Kidney epithelial cell (primary cell): ENCODE measurements around the gene PTPN2. TPM values are rescaled to one million over a fixed set of nuclear protein-coding genes. Genes with fewer than 3 reads are reported as not detected.
"Not testable (repeated sequence)": the region's sequence is repeated elsewhere in the genome, so short reads cannot be mapped to it uniquely, and the experiment has no call there.

ENCODE experiments used
- DNase-seq: peaks from one replicate; pipeline ENCODE4 v3.0.0-alpha.2; 2010; ENCODE audit warnings: low read depth
- H3K27me3 ChIP-seq: 2 replicates; pipeline ENCODE4 v1.6.0; 2011; ENCODE audit warnings: low read length; ENCODE audit not compliant: control insufficient read depth, insufficient read depth
- H3K36me3 ChIP-seq: 2 replicates; pipeline ENCODE4 v1.5.1; 2011; ENCODE audit warnings: low read length; ENCODE audit not compliant: control insufficient read depth, insufficient read depth
- H3K4me3 ChIP-seq: 2 replicates; pipeline ENCODE4 v1.5.1; 2011; ENCODE audit warnings: low read depth, mild to moderate bottlenecking, control low read depth, low read length
- CTCF ChIP-seq: IDR thresholded peaks from 2 replicates; pipeline ENCODE4 v1.5.1; 2011; ENCODE audit warnings: mild to moderate bottlenecking, moderate library complexity, low read length, control low read depth, inconsistent platforms; ENCODE audit not compliant: insufficient read depth, poor library complexity, severe bottlenecking
- total RNA-seq: library from RNA; depleted of rRNA; stranded (reverse); fragments of >200 nt; gene quantifications from 2 replicates; pipeline ENCODE4 v1.2.3, GENCODE V29; 2015

The PTPN2 gene
- total RNA-seq, 1 donor from 2014 or later: 38.5 TPM

- no peak for DNase-seq
- no peaks in the 10 kb centered on the region for H3K27me3 ChIP-seq
- H3K4me3 ChIP-seq: peak overlapping the region; percentile 14
- TF ChIP-seq CTCF: no peak
- H3K36me3 ChIP-seq: no peaks in the 10 kb centered on the region
These were observed 106.5 kb downstream of the PTPN2 start for GRCh38 chr18:12777500-12777944.

GRCh38 chr18:12776821-12777471 lies 107.1 kb downstream of the PTPN2 start:
- TF ChIP-seq CTCF: no peak
- H3K36me3 ChIP-seq: no peaks in the 10 kb centered on the region
- no peaks in the 10 kb centered on the region for H3K27me3 ChIP-seq
- DNase-seq: no peak
- H3K4me3 ChIP-seq: peak overlapping the region; percentile 14

- not testable (repeated sequence) for H3K27me3 ChIP-seq, DNase-seq, H3K4me3 ChIP-seq, H3K36me3 ChIP-seq
These were observed 107.6 kb downstream of the PTPN2 start for GRCh38 chr18:12776415-12776814.

GRCh38 chr18:12774982-12775381 lies 109.1 kb downstream of the PTPN2 start:
- DNase-seq: no peak
- no peaks in the 10 kb centered on the region for H3K36me3 ChIP-seq
- no peak for TF ChIP-seq CTCF
- H3K27me3 ChIP-seq: no peaks in the 10 kb centered on the region
- H3K4me3 ChIP-seq: no peak overlapping the region

GRCh38 chr18:12773369-12773768 lies 110.7 kb downstream of the PTPN2 start:
- TF ChIP-seq CTCF: no peak
- H3K36me3 ChIP-seq: no peaks in the 10 kb centered on the region
- H3K27me3 ChIP-seq: no peaks in the 10 kb centered on the region
- no peak for DNase-seq
- no peak overlapping the region for H3K4me3 ChIP-seq

- Histone ChIP-seq H3K4me3 (no peak overlapping the region), H3K27me3 (no peaks in the 10 kb centered on the region), H3K36me3 (no peaks in the 10 kb centered on the region)
- no peak for TF ChIP-seq CTCF
- DNase-seq: no peak
These were observed 111.9 kb downstream of the PTPN2 start for GRCh38 chr18:12772111-12772510.
